GM19193 (cell line): ENCODE data around the gene RPS19.

ENCODE experiments used
- POLR2A ChIP-seq: IDR thresholded peaks from 4 replicates; pipeline ENCODE4 v1.6.1; 2011; ENCODE audit not compliant: insufficient read depth, insufficient read length; ENCODE audit errors: extremely low read depth

Gene RPS19

DNA sequence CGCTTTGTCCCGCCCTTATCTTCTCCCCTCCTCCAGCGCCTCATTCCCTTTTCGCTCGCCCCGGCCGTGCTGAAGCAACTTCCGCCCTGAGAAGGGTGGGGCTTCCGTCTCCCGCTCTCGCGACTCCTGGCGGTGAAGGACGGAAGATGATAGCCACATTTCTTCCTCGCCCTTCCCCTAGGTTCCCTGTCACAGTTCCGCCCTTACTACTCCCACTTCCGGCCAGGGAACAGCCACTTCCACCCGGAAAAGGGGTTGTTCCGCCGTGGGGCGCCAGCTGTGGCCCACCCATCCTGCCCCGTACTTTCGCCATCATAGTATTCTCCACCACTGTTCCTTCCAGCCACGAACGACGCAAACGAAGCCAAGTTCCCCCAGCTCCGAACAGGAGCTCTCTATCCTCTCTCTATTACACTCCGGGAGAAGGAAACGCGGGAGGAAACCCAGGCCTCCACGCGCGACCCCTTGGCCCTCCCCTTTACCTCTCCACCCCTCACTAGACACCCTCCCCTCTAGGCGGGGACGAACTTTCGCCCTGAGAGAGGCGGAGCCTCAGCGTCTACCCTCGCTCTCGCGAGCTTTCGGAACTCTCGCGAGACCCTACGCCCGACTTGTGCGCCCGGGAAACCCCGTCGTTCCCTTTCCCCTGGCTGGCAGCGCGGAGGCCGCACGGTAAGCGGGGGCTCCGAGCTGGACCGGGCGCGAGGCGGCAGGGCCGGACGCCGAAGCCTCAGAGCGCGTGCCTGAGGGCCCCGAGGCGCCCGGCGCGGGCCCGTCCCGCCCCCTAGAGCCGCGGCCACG is at the start of gene RPS19:
Gene RPS19, plus strand, starts transcription at position 638 of the 801 bp plus-strand sequence. CDS start 520 bp downstream, outside the sequence.
- TF ChIP-seq POLR2A = peak; percentile 97

DNA sequence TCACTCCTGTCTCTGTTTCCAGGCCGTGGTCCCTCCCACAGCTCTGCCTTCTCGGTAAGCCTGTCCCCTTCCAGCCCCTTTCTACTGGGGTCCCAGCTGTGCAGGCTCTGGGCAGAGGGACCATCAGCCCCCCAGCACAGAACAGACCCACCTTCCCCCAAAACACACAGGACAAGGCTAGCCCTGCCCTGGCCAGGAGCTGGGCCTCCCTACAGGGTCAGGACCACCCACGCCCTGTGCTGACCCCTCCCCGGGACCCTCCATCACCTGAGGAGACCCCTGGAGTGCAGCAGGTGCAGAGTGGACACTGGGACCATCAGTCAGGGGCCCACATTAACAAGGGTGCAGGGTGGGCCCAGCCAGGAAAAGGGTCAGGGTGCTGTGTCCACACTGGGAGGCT is 49.8 kb upstream of the RPS19 start:
- no peak for TF ChIP-seq POLR2A

DNA sequence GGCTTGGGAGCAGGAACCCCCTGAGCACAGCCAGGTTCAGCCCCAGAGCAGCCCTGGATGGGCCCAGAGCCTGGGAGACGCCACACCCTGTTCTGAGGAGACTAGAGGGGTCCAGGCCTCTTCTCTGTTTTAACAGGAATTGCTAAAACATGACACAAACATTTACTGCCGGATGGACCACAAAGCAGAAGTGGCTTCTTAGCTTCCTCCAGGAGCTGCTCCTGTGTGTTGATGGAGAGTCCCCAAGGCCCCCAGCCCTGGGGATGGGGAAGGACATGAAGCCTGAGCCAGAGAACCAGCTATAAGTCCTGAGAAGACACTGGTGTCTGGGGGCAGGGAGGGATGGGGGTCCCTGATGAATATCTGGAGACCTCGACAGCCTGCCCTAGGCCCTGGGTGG is 49.0 kb upstream of the RPS19 start:
- TF ChIP-seq POLR2A = no peak

- TF ChIP-seq POLR2A = no peak
These were observed 48.1 kb upstream of the RPS19 start for GRCh38 chr19:41811981-41812380.

GRCh38 chr19:41813911-41814310 is 46.1 kb upstream of the RPS19 start:
- TF ChIP-seq POLR2A = no peak

DNA sequence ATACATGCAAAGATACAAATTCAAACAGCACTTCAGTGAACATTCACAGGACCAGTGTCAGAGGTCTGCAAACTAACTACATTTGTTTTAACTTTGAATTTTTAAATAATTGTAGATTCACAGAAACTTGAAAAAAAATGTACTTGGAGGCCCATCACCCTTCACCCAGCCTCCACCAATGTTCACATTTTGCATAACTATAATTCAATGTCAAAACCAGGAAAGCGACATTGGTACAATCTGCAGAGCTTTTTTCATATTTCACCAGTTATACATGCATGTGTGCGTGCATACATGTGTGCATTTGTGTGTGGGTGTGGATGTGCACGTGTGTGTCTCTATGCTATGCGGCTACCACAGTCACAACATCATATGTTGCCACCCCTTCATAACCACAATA is 44.8 kb upstream of the RPS19 start:
- TF ChIP-seq POLR2A = no peak

- no peak for TF ChIP-seq POLR2A
These were observed 43.3 kb upstream of the RPS19 start for GRCh38 chr19:41816761-41817160.

DNA sequence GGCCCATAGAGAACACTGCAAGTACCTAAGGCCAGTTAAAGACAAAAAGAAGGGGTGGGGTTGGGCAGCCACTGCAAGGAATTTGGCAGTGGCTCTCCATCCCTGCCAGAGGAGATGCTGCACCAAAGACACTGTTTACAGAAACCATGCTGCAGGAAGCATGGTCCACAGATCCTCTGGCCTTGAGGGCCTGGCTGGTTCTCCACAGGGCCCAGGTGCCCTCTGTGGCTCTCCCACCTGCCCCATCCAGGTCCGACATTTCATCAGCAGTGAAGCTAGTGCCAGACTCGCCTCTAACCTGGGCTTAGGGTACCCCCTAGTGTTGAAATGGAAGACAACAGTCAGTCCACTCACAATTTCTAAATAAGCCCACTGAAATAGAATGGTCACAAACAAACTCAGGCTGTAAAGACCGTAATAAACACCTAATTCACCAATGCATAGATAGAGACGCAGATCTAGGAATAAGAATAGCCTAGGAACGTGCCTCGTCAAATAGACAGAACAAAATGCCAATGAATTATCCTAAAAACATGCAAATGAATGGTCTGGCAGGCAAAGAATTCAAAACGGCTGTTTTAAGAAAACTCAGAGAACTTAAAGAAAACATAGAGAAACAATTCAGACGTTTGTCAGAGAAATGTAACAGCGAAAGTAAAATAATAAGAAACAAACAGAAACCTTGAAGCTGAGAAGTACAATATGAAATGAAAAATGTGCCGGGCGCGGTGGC is 38.9 kb upstream of the RPS19 start:
- no peak for TF ChIP-seq POLR2A

DNA sequence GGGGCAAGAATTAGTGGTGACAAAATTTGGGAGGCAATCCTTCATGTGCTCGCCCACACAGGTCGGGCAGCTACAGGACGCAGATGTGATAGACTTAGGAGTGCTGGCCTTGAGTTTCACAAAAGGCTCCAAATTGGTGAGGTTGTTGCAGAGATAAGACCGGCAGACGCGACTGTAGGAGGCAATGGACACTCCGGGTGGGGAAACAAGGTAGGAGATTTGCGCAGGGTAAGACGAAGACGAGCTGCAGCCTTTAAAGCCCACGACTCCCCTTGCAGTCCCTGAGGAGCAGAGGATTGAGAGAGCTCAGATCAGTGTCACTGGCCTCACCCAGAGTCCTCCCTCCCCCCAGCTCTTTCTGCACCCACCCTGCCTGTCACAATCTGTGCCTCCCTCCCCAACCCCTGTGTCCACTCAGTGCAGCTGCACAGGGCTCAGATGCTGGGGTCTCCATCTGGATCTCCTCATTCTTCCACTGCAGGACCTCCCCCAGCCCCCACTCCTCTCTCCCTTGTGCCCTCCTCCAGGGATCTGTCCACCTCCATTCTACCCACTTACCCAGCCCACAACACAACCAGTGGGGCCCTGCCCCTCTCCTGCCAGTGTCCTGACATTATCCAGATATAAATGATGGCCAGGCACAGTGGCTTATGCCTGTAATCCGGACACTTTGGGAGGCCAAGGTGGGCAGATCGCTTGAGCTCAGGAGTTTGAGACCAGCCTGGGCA is 21.9 kb upstream of the RPS19 start:
- TF ChIP-seq POLR2A = no peak

DNA sequence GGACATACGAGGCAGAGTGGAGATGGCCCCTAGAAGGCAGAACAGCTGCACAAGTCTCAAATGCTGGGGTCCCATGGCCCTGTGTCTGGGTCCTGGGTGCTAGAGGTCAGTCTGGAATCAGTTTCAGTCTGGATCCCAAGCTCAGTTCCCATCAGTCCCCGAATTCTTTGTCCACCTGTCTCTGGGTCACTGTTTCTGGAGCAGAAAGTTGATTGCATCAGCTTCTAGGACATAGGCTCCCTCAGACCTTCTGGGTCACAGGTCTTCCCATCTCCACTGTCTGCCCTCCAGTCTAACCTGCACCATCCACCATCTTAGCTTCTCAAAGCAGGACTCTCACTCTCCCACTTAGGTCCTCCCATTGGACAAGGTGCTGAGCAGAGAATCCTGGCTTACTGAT is 20.8 kb upstream of the RPS19 start:
- TF ChIP-seq POLR2A = no peak

- TF ChIP-seq POLR2A = no peak
These were observed 16.7 kb upstream of the RPS19 start for GRCh38 chr19:41843371-41843770.

DNA sequence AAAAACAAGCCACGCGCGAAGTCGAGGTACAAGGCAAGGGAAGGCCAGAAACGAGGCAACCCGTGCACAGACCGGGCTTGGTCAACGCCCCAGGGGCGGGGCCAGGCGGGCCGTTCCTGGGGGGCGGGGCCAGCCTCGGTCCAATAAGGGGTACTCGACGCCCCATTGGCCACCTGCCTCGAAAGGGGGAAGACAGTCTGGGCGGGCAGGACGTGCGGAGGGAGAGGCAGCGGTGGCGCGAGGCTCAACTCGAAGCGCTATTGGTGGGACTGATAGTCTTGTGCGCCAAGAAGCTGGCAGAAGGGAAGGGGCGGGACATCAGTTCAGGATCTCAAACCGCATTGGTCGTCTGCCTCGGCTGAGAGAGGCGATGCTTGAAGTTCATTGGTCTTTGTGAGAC is 15.5 kb upstream of the RPS19 start, which contains the start of gene LYPD4:
Gene LYPD4, minus strand, starts transcription at position 83 of the 400 bp plus-strand sequence. CDS start 5,398 bp downstream, outside the sequence.
- no peak for TF ChIP-seq POLR2A

DNA sequence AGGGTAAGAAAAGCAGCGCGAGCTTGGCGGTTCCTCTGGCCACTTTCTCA is 15.2 kb upstream of the RPS19 start, which contains the start of gene DMRTC2:
Gene DMRTC2, plus strand, starts transcription at position 42 of the 50 bp plus-strand sequence. CDS start 2,387 bp downstream, outside the sequence.
- no peak for TF ChIP-seq POLR2A

DNA sequence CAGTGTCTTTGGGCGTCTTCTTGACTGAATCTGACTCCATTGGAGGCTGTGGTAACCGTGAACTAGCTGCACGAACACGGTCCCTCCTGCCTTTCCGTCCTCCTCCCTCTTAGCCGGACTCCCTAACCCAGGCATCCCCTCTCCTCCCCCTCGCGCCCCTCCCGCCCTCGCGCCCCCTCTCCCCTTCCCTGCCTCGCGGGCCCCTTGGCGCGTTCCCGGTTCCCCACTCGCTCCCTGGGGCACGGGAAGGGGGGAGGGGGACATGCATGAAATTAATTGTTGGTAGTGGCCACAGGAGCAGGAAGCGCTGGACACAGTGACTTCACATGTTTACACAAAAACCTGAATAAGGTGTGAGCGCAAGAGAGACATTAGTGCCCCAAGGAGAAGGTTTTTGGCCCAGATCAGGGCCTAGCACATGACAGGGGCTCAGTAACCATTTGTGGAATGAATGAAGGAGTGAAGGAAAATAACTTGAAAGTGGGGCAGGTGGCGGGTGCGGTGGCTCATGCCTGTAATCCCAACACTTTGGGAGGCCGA is 14.9 kb upstream of the RPS19 start:
- no peak for TF ChIP-seq POLR2A

DNA sequence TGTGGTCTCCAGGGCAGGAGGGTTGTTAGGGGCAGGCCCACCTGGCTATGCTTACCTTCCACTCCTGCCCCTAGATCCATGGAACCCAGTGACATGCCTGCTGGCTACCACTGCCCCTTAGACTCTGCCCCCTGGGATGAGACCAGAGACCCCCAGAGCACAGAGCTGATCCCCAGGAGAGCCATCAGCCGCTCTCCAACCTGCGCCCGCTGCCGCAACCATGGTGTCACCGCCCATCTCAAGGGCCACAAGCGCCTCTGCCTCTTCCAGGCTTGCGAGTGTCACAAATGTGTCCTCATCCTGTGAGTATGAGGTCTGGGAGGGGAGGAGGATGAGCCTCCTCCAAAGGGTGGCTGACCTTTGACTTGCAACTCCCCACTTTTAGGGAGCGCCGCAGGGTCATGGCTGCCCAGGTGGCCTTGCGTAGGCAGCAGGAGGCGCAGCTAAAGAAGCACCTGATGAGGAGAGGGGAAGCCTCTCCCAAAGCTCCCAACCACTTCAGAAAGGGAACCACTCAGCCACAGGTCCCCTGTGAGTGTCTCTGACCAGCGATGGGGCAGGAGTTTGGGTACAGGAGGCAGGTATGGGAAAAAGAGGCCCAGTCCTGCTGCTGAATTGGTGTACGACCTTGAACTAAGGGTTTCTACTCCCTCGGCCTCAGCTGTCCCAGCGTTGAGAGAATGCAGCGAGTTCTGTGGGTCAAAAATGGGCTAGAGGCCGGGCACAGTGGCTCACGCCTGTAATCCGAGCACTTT is 12.5 kb upstream of the RPS19 start:
- no peak for TF ChIP-seq POLR2A
